HG03571 (cell line): ENCODE results near the gene KIF6.
A peak's percentile ranks its signal among the peaks of the same experiment; 100 is the strongest.

ENCODE experiments used
- ATAC-seq: cut with Tn5 transposase; IDR thresholded peaks from one replicate; pipeline ENCODE4 v1.9.1; 2021; ENCODE audit not compliant: unreplicated experiment

The KIF6 gene

DNA sequence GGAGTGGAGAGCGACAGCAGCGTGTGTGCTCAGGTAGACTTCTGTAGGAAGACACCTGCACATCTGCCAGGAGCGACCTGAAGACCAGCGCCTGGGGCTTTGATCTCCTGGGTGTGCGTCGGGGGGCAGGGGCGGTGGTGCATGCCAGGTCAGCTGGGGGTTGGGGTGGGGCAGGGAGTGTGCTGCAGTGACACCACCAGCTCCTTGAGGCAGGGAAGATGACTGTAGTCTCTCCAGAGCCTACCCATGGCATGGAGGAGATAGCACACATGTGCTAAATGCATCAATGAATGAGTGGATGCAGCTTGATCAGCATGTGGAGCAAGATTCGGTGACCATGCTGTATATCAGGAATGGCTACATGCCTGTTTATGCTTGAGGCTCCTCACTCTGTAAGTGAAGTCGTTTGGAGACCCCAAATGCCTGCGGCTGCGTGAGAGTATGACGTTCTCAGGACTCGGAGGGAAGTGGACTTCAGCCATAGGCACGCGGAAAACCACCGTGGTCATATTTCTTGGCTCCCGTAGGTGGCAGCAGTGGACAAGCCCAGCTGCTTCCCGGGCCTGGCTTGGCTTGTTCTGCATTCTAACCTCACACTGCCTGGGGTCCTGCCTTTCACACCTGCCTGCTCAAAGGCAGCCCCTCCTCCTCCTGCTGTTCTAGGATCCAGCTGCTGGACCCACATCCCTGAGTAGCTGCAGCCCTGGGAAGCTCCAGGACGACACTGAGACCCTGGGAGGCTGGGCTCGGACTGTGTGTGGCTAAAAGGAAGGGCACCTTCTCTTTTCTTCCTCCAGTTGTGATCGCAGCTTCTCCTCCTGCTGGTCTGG, 363.3 kb downstream of the KIF6 start:
- ATAC-seq, result no peak

DNA sequence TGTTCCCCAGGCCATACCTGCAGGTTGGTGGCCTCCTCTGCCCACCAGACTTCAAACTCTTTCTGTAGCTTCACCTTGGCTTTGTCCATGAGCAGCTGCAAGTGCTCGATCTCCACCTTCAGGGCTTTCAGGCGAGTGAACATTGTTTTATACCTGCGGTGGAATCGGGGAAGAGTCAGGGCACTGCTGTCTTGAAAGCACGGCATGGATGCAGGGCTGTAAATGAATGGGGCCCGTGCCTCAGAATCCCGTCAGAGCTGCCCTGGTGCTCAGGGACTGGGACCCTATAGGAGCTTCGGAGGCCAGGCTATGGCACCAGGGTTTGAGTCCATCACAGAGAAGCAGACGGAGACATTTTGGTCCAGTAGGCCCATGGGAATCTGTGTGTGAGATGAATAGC, 364.8 kb downstream of the KIF6 start:
- ATAC-seq, result no peak

DNA sequence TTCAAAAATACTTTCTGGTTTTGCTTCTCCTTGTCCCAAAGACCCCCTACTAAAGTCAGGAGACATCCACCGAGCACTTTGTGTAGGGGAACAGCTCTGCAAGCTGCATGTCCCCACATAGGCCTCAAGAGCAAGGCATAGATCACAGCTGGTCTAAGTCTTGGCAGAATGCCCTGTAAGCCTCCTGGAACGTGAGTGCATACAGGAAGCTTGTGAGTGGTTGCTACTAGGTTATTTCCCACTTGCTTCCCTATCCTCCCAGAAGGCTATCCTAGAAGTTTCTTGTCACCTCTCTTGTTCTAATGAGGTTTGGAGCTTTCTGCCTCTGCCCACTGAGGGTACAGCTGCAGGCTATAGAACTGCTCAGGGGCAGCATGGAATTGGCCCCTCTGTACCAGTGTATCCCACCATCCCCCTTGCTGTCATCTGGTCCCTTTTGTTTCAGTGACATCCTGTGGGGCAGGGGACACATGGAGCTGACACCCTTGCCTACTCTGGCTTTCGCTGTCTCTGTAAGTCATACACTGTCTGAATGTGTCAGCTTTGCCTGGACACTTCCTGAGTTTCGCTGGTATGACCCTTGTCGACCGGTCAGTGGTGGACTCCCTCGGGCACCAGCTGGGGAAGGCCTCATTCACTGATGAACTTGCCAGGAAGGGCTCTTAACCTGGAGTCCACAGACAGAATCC, 367.1 kb downstream of the KIF6 start:
- ATAC-seq, result no peak

DNA sequence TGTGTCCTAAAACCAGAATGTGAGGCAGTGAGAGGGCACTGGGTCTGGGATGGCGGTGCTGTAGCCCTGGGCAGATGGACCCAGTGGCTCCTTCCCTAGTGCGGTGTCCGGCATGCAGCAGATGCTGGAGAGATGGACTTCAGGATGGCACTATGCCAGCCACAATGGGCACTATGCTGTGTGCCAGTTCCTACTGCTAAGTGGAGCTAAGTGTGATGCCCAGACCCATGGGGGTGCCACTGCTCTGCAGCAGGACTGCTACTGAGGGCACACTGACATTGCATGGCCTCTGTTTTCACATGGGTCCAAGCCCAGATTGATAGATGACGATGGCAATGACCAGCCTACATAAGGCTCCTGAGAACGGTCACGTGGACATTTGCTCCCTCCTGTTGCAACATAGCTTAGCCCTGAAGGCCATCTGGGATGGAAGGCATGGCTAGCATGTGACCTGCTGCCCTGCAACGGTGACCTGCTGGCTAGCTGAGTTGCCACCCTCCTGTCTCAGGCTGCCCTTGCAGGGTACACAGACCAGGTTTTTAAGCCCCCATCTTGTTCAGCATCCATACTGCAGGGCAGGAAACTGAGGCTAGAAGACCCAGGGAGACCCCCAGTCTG, 371.4 kb downstream of the KIF6 start:
- no peak for ATAC-seq

DNA sequence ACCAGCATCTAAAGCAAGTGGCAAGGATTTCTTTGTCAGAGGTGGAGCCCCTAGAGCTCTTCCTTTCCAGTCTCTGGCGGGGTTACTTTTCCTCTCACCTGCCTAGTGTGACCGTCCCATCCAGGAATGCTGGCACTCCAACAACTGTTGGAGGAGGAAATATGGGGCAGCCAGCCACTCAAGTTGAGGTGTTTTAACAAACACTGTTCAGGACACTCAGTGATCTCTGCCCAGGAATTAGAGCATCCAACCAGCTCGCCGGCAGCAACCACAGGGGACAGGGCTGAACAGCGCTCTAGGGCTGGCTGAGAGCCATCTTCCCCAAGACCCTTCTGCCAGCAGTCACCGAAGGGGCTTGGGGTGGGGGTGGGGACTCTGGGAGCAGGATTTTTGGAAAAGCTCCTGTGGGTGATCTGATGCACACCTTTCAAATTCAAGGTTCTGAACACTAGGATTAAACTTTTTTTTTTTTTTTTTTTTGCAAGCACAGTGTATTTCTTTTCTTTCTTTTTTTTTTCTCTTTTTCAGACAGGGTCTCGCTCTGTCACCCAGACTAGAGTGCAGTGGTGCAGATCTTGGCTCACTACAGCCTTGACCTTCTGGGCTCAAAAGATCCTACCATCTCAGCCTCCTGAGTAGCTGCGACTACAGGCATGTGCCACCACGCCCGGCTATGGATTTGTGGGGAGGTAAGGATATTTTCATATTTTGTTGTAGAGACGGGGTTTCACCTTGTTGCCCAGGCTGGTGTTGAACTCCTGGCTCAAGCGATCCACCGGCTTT, 374.3 kb downstream of the KIF6 start:
- no peak for ATAC-seq

- ATAC-seq, result no peak
Measured at GRCh38 chr6:39348740-39349139, 376.5 kb downstream of the KIF6 start.

DNA sequence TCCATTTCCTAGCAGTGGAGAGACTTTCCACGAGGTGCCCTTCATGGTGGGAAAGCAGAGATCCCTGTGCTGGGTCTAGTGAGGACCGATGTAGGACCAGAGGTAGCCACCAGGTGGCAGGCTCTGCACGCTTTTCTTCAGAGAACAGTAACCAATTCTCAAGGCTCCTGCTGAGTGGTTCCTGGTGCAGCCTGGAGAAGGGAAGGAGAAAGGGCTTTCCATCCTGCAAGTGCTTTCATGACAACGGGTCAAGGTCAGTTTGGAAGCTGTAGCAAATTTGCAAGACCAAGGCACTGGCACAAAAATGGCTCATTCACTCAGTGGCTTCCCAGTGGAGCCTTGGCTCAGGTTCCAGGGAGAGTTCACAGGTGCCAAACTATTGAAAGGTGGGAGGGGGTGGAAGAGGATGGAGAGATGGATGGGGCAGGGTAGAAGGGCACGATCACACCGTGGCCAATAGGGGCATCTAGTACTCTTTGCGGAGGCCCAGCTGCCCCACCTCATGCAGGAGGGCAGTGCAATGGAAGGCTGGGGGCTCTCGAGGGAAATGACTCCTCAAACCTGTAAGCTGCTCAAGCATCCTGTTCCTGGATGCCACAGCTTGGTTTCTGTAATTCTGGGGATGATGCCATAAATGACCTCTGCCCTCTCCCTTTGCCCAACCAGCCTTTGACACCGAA, 377.2 kb downstream of the KIF6 start:
- ATAC-seq, result no peak

DNA sequence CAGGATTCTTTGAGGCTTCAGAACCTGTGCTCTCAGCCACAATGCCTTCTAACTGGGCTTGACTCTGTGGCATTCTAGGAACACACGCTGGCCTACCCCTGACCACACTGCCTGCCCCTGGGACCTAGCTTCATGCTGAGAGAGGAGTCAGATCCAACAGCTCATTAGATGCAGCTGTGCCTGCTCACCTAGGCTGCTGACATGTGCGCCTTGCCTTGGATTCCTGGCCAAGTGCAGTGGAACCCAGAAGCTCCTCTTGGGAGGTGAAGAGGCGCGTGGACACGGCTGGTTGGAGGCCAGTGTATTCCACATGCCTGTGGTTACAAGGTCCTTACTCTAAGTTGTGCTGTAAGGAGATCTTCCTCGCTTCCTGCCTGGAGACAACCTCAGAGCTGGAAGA, 378.0 kb downstream of the KIF6 start:
- ATAC-seq, result no peak

DNA sequence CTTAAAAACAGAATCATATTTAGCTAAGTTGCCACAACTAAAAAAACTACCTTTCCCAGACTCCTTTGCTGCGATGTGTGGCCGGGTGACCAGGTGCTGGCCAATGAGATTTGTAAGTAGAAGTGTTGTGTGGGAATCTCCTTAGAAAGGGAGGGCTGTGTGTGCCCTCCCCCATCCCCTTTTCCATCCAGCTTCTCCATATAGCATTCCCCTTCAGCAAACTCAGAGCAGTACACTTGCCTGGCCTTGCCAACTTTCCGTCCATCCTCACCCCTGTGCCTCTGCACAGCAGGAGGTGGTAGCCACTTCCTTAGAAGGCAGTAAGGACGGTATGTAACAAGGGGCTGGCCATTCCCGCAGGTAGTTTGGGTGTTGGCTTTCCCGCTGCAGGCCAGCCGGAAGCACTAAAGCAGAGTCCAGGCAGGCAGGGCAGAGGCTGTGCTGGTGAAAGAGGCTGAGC, 380.4 kb downstream of the KIF6 start:
- no peak for ATAC-seq

DNA sequence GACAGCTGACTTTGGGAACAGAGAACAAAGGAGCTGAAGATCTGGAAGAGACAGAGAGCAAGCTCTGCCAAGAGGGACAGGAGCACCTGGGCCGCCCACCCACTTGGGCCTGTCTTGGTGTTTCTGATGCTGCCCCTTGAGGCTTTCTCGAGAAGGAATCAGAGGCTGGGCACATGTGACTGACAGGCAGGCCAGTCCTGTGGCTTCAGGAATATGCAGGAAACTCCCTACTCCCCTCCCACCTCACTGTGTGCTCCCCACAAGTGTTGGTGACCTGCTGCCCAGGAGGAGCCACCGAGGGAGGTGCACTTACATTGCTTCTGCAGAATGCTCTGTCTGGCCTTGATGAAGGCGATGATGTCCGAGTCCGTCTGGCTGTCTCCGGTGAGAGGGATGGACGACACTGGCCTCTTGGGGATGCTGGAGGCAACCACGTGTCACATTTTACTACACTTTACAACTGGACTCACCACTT, 381.8 kb downstream of the KIF6 start:
- no peak for ATAC-seq

GRCh38 chr6:39342692-39343395, 382.4 kb downstream of the KIF6 start:
- peak; percentile 58 for ATAC-seq

GRCh38 chr6:39341937-39342336, 383.3 kb downstream of the KIF6 start:
- no peak for ATAC-seq

DNA sequence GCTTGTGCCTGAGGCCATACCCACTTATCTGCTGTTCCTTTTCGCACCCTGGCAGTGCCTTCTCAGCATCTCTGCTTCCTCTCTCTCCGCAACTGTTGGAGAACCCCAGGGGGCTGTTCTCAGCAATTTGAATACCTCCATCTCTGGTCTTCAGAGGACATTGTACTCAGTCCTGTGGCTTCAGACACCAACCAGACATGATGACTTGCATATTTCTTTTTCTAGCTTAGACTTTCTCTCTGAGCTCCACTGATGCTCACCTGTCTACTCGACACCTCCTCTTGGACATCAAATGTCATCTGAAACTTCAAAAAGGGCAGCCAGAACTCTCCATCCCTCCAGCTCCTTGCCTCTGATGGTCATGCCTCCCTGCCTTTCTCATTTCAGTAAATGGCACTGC, 383.9 kb downstream of the KIF6 start:
- no peak for ATAC-seq

DNA sequence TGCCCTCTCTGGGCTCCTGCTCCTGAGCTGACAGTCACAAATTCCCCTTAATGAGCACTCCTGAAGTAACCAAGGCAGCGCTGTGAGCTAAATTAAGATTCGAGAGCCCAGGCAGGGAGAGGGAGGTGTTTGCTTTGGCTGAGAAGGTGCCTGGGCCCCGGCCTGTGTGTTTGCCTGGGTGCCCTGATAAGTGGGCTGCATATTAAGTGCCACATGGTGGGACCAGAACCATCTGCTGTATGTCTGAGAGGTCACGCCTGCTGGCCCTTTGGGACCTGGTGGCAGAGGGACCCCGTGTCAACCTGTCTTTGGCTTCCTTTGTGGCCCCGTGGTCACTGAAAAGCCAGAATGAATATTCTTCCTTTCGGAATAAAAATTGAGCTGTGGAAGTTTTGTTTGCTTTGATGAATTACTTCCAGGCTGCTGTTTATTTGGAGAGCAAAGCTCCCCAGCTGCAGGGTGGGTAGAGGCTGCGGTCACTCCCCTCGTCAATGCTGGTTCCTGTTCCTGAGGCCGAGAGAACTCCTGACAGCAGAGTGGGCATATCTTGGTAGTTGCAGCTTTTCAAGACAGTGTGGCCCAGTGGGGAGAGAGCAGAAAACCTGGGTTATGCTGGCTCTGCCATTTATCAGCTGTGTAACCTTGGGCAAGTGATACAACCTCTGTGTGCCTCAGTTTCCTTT, 385.2 kb downstream of the KIF6 start:
- no peak for ATAC-seq

- ATAC-seq, result no peak
Measured at GRCh38 chr6:39339096-39339867, 385.9 kb downstream of the KIF6 start.

DNA sequence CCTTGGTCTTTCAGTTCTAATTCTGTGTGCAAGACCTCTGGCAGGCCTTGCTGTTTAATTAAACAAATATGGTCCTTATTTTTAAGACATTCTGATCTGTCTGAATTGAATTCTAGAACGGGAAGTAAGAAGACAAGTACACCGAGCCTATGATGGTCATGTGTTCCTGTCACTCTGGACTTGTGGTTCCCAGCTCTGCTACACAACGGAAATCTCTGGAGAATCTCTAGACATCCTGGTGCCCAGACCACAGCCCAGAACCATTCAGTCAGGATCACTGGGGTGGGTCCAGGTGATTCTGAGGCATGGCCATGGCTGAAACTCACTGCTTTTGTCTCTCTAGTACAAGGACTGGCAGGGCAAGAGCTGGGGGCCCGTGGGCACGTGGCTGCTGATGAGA, 386.8 kb downstream of the KIF6 start:
- ATAC-seq, result no peak

GRCh38 chr6:39335780-39336545, 389.2 kb downstream of the KIF6 start:
- peak; percentile 76 for ATAC-seq
